Measurements from ENCODE around the gene ITGB2.

Gene ITGB2

GRCh38 chr21:44931501-44932407 is 11.1 kb upstream of the ITGB2 start:
- TF ChIP-seq TAF1 (IDR thresholded peaks at IDR 0.05; ENCODE audit: borderline replicate concordance, insufficient read depth, low read length), result no peak
- no peak for TF ChIP-seq SIN3A (IDR thresholded peaks at IDR 0.05; ENCODE audit: borderline replicate concordance, insufficient read depth, low read length)
- TF ChIP-seq POLR2AphosphoS5 (IDR thresholded peaks at IDR 0.05; ENCODE audit: low read depth, low read length), result no peak
- no peak for TF ChIP-seq FOXP2 (optimal IDR thresholded peaks at IDR 0.05; ENCODE audit: borderline replicate concordance, extremely low read depth, extremely low read length, insufficient read depth)
- no peak for TF ChIP-seq REST (IDR thresholded peaks at IDR 0.05; ENCODE audit: insufficient read depth in 1 of 2, low read depth in 2 of 2, low read length in 2 of 2)

- TF ChIP-seq TAF1 (IDR thresholded peaks at IDR 0.05; ENCODE audit: borderline replicate concordance, insufficient read depth, low read length), result no peak
- no peak for TF ChIP-seq POLR2AphosphoS5 (IDR thresholded peaks at IDR 0.05; ENCODE audit: low read depth, low read length)
- no peak for TF ChIP-seq SIN3A (IDR thresholded peaks at IDR 0.05; ENCODE audit: borderline replicate concordance, insufficient read depth, low read length)
- TF ChIP-seq FOXP2 (optimal IDR thresholded peaks at IDR 0.05; ENCODE audit: borderline replicate concordance, extremely low read depth, extremely low read length, insufficient read depth), result no peak
- TF ChIP-seq REST (IDR thresholded peaks at IDR 0.05; ENCODE audit: insufficient read depth in 1 of 2, low read depth in 2 of 2, low read length in 2 of 2), result no peak
Measured at GRCh38 chr21:44931137-44931500, 10.4 kb upstream of the ITGB2 start.

- TF ChIP-seq POLR2AphosphoS5 (IDR thresholded peaks at IDR 0.05; ENCODE audit: low read depth, low read length), result no peak
- TF ChIP-seq SIN3A (IDR thresholded peaks at IDR 0.05; ENCODE audit: borderline replicate concordance, insufficient read depth, low read length), result no peak
- no peak for TF ChIP-seq FOXP2 (optimal IDR thresholded peaks at IDR 0.05; ENCODE audit: borderline replicate concordance, extremely low read depth, extremely low read length, insufficient read depth)
- no peak for TF ChIP-seq REST (IDR thresholded peaks at IDR 0.05; ENCODE audit: insufficient read depth in 1 of 2, low read depth in 2 of 2, low read length in 2 of 2)
- no peak for TF ChIP-seq TAF1 (IDR thresholded peaks at IDR 0.05; ENCODE audit: borderline replicate concordance, insufficient read depth, low read length)
Measured at GRCh38 chr21:44930543-44930981, 9.9 kb upstream of the ITGB2 start.

- TF ChIP-seq TAF1 (IDR thresholded peaks at IDR 0.05; ENCODE audit: borderline replicate concordance, insufficient read depth, low read length) (no peak), FOXP2 (optimal IDR thresholded peaks at IDR 0.05; ENCODE audit: borderline replicate concordance, extremely low read depth, extremely low read length, insufficient read depth) (no peak), POLR2AphosphoS5 (IDR thresholded peaks at IDR 0.05; ENCODE audit: low read depth, low read length) (no peak), SIN3A (IDR thresholded peaks at IDR 0.05; ENCODE audit: borderline replicate concordance, insufficient read depth, low read length) (no peak), REST (IDR thresholded peaks at IDR 0.05; ENCODE audit: insufficient read depth in 1 of 2, low read depth in 2 of 2, low read length in 2 of 2) (no peak)
Measured at GRCh38 chr21:44929799-44930542, 9.3 kb upstream of the ITGB2 start.

Measured in PFSK-1 (cell line).